Type B pancreatic cell (in vitro differentiated cells): ENCODE results near the gene CFB. TPM values are rescaled to one million over a fixed set of nuclear protein-coding genes. Genes with fewer than 3 reads are reported as not detected.

ENCODE experiments used
- DNase-seq: peaks from one replicate; pipeline ENCODE4 v3.0.0; 2021; ENCODE audit warnings: mixed read lengths; ENCODE audit not compliant: unreplicated experiment; ENCODE audit errors: extremely low spot score
- H3K27ac Mint-ChIP-seq: 2 replicates; pipeline ENCODE4 v1.8.0; 2021; ENCODE audit warnings: mild to moderate bottlenecking, mixed read lengths
- H3K27me3 Mint-ChIP-seq: 2 replicates; pipeline ENCODE4 v1.8.0; 2021; ENCODE audit warnings: mixed read lengths
- H3K36me3 Mint-ChIP-seq: 2 replicates; pipeline ENCODE4 v1.8.0; 2021; ENCODE audit warnings: mixed read lengths
- H3K4me1 Mint-ChIP-seq: one replicate; pipeline ENCODE4 v1.8.0; 2021; ENCODE audit warnings: mixed read lengths; ENCODE audit not compliant: unreplicated experiment
- H3K4me3 Mint-ChIP-seq: 2 replicates; pipeline ENCODE4 v1.8.0; 2021; ENCODE audit warnings: mild to moderate bottlenecking, mixed read lengths
- H3K9me3 Mint-ChIP-seq: 2 replicates; pipeline ENCODE4 v1.8.0; 2021; ENCODE audit warnings: mixed read lengths
- long read RNA-seq: library from polyadenylated mRNA; unstranded; transcript quantifications from one replicate; pipeline ENCODE4 v2.0.0, GENCODE V29; 2020
- total RNA-seq: library from RNA; stranded (reverse); gene quantifications from 2 replicates; pipeline ENCODE4 v1.2.1, GENCODE V29; 2021; ENCODE audit warnings: low replicate concordance
- TF ChIP-seq, protein P1 (sequence below): fragments of 200-600 bp; sonication (generic); conservative IDR thresholded peaks from 2 replicates; pipeline ENCODE4 v1.5.0; 2021; ENCODE audit warnings: antibody characterized with exemption, mild to moderate bottlenecking

Gene CFB
- total RNA-seq = 7.8 and 13.6 TPM in 2 replicates
- long read RNA-seq, transcript CFB-271 (18 exons, 2,862 nt) = major isoform, 48 of 53 reads
- long read RNA-seq, partial matches to known transcripts = 2 of 53 reads
- long read RNA-seq, other reads (novel, unspliced or antisense) = 3 of 53 reads

DNA sequence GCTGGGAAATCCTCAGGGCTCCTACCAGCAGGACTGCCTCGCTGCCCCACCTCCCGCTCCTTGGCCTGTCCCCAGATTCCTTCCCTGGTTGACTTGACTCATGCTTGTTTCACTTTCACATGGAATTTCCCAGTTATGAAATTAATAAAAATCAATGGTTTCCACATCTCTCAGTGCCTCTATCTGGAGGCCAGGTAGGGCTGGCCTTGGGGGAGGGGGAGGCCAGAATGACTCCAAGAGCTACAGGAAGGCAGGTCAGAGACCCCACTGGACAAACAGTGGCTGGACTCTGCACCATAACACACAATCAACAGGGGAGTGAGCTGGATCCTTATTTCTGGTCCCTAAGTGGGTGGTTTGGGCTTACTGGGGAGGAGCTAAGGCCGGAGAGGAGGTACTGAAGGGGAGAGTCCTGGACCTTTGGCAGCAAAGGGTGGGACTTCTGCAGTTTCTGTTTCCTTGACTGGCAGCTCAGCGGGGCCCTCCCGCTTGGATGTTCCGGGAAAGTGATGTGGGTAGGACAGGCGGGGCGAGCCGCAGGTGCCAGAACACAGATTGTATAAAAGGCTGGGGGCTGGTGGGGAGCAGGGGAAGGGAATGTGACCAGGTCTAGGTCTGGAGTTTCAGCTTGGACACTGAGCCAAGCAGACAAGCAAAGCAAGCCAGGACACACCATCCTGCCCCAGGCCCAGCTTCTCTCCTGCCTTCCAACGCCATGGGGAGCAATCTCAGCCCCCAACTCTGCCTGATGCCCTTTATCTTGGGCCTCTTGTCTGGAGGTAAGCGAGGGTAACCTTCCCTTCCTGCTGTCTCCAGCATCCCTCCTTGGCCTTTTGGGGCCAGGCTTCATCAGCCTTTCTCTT lies at the start of gene CFB:
TSS of gene CFB (plus strand) at position 589 of the 863 bp plus-strand sequence. CDS start at position 716, 127 bp downstream.
- no peak for DNase-seq
- peaks cover 26% of the 10 kb centered on the region for H3K27me3 Mint-ChIP-seq

DNA sequence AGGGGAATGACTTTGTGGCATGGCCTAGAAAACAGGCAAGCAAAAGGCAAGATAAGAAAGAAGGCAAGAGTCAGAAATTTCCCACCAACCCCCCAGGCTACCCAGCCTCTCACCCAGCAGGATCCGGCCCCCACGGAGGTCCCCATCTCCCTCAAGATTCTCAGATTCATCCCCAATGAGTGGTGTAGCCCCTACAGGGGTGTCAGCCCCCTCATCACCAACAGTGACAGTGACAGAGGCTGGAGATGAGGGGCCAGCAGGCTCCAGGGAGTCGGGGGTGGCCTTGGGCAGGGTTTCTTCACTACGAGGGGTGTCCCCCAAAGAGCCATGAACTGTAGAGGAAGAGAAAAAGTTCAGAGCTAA lies 49.4 kb upstream of the CFB start:
- TF ChIP-seq, protein P1, sequence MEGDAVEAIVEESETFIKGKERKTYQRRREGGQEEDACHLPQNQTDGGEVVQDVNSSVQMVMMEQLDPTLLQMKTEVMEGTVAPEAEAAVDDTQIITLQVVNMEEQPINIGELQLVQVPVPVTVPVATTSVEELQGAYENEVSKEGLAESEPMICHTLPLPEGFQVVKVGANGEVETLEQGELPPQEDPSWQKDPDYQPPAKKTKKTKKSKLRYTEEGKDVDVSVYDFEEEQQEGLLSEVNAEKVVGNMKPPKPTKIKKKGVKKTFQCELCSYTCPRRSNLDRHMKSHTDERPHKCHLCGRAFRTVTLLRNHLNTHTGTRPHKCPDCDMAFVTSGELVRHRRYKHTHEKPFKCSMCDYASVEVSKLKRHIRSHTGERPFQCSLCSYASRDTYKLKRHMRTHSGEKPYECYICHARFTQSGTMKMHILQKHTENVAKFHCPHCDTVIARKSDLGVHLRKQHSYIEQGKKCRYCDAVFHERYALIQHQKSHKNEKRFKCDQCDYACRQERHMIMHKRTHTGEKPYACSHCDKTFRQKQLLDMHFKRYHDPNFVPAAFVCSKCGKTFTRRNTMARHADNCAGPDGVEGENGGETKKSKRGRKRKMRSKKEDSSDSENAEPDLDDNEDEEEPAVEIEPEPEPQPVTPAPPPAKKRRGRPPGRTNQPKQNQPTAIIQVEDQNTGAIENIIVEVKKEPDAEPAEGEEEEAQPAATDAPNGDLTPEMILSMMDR = no peak
- H3K27me3 Mint-ChIP-seq = no peaks in the 10 kb centered on the region
- no peaks in the 10 kb centered on the region for H3K9me3 Mint-ChIP-seq
- H3K27ac Mint-ChIP-seq = no peak overlapping the region
- H3K4me1 Mint-ChIP-seq = peaks cover 8% of the 10 kb centered on the region
- H3K36me3 Mint-ChIP-seq = peaks cover 10% of the 10 kb centered on the region
- peak overlapping the region; percentile 86 for H3K4me3 Mint-ChIP-seq
- DNase-seq = no peak

More for the DNA sequence above, at the start of gene CFB:
- peaks cover under 1% of the 10 kb centered on the region for H3K36me3 Mint-ChIP-seq
- H3K27ac Mint-ChIP-seq = peak within 1 kb of the TSS; percentile 81
- H3K4me1 Mint-ChIP-seq = peaks cover 6% of the 10 kb centered on the region
- no peak within 1 kb of the TSS for H3K4me3 Mint-ChIP-seq
- TF ChIP-seq, protein P1 = no peak
- H3K9me3 Mint-ChIP-seq = no peaks in the 10 kb centered on the region

DNA sequence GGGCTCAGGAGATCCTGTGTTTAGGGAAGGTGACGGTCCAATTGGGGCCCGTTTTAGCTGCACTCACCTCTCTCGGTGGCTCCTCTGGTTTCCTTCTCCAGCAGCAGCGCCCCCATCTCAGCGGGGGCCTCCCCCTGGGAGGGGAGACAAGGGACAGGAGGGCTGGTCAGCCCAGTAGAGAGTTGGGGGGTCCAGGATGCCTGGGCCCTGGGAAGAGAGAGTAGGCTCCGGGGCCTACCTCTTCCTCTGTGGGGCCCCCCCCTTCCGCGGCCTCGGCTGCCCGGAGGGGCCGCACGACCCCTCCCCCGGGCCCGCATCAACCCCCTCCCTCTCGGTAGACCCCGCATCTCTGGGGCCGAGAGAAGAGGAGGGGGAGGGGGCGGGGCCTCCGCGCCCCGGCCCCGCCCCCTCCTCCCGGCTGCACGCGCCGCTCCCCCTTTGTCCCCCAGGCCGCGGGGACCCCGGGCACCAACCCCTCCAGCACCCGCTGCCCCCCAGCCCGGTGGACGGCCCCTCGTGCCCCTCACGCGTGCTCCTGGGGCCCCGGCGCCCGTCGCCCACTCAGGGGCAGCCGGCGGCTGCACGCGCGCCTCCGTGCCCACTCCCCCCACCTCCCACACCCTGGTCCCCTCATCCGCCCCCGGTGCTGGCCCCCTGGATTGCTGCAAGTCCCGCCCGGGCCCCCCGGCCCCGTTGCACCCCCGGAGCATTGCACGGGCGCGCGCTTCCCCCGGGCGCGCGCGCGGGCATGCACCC lies 48.9 kb upstream of the CFB start:
- TF ChIP-seq, protein P1 = no peak
- Mint-ChIP-seq H3K27me3 (no peaks in the 10 kb centered on the region), H3K36me3 (peaks cover 9% of the 10 kb centered on the region), H3K4me1 (peaks cover 8% of the 10 kb centered on the region), H3K27ac (no peak overlapping the region), H3K4me3 (peak overlapping the region; percentile 86), H3K9me3 (no peaks in the 10 kb centered on the region)
- DNase-seq = no peak

DNA sequence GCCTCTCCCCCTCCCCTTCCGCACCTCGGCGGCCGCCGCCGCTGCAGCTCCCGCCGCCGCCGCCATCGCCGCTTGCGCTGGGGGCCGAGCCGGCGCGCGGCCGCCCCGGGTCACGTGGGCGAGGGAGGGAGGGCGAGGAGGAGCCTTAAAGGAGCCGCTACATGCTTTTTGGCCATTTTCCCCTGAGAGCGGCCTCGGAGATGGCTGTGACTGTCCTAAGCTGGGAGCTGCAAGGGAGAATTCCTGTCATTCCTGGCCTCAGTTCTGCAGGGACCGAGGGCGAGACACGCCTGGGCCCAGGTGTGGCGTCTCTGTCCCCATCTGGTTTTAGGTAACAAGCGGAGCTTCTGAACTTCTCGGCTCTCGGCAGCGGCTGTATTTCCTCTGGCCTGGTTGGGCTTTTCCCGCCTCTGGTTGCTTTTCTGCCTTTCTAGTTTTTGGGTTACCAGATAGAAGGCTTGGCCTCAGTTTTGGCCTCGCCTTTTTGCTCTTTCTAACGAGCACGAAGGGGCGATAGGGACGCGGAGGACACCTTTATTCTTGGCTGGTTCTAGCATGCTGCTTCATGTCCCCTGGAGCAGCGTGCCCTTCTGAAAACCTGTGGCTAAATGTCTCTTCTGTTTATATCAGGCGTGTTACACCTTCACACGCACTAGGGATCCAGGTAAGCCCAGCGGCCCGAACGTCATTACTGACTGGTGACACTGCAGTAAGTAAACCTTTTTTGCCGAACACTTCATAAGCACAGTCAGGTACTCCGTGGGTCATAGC lies 48.1 kb upstream of the CFB start, which contains the start of gene EHMT2:
TSS of gene EHMT2 (minus strand) at position 87 of the 771 bp plus-strand sequence. CDS start at position 66, 21 bp downstream.
- no peaks in the 10 kb centered on the region for H3K27me3 Mint-ChIP-seq
- H3K27ac Mint-ChIP-seq = peak within 1 kb of the TSS; percentile 92
- TF ChIP-seq, protein P1 = no peak
- peaks cover 3% of the 10 kb centered on the region for H3K36me3 Mint-ChIP-seq
- peak within 1 kb of the TSS; percentile 95 for H3K4me3 Mint-ChIP-seq
- DNase-seq = peak; percentile 88
- no peaks in the 10 kb centered on the region for H3K9me3 Mint-ChIP-seq
- peaks cover 13% of the 10 kb centered on the region for H3K4me1 Mint-ChIP-seq
